PC-3 (cell line): ENCODE data around the gene APOL4. TPM values are rescaled to one million over a fixed set of nuclear protein-coding genes. Genes with fewer than 3 reads are reported as not detected.
"Not testable (repeated sequence)": the region's sequence is repeated elsewhere in the genome, so short reads cannot be mapped to it uniquely, and the experiment has no call there.

Source experiments
- ATAC-seq: fragments of 200-7000 bp; cut with Tn5 transposase; 2 replicates; pipeline ENCODE4 v1.9.1; 2020; ENCODE audit warnings: mild to moderate bottlenecking, moderate library complexity
- BruUV-seq: library from RNA; stranded (reverse); fragments of 400-500 nt; replicated peaks from 2 replicates; lab custom pipeline; 2021; lab: Mats Ljungman, UMichigan
- CTCF ChIA-PET: fragments of 300-600 bp; sonication (Branson Sonifier 250); formaldehyde crosslinking; loops from one replicate; lab custom pipeline; 2022; ENCODE audit warnings: antibody characterized with exemption; lab: Charles Lee
- POLR2A ChIA-PET: fragments of 300-600 bp; sonication (Branson Sonifier 250); formaldehyde crosslinking; loops from one replicate; lab custom pipeline; 2022; ENCODE audit warnings: antibody characterized with exemption; ENCODE audit not compliant: unreplicated experiment; lab: Charles Lee
- DNase-seq: peaks from one replicate; pipeline ENCODE4 v3.0.0-alpha.2; 2015
- H2AFZ ChIP-seq: fragments of 300-600 bp; sonication (generic); 2 replicates; pipeline ENCODE4 v1.6.0; 2016; ENCODE audit warnings: antibody characterized with exemption, low read length
- H3F3A ChIP-seq: fragments of 300-600 bp; sonication (generic); one replicate; pipeline ENCODE4 v1.6.0; 2017; ENCODE audit warnings: antibody characterized with exemption, low read length, control low read depth, mild to moderate bottlenecking; ENCODE audit not compliant: unreplicated experiment
- H3K27ac ChIP-seq: fragments of 300-600 bp; sonication (generic); 2 replicates; pipeline ENCODE4 v1.5.1; 2016; ENCODE audit warnings: mild to moderate bottlenecking, low read length
- H3K27me3 ChIP-seq: fragments of 300-600 bp; sonication (generic); 2 replicates; pipeline ENCODE4 v1.6.1; 2016; ENCODE audit warnings: low read length, mixed read lengths
- H3K36me3 ChIP-seq: fragments of 300-600 bp; sonication (generic); 2 replicates; pipeline ENCODE4 v1.6.1; 2016; ENCODE audit warnings: low read depth, mixed run types, low read length, mixed read lengths
- H3K4me1 ChIP-seq: fragments of 300-600 bp; sonication (generic); 2 replicates; pipeline ENCODE4 v1.5.1; 2016; ENCODE audit warnings: low read length; ENCODE audit not compliant: insufficient read depth
- H3K4me2 ChIP-seq: fragments of 300-600 bp; sonication (generic); 2 replicates; pipeline ENCODE4 v1.6.0; 2016; ENCODE audit warnings: low read length
- H3K4me3 ChIP-seq: fragments of 300-600 bp; sonication (generic); 2 replicates; pipeline ENCODE4 v1.5.1; 2016; ENCODE audit warnings: mild to moderate bottlenecking, low read length, mixed read lengths
- H3K79me2 ChIP-seq: fragments of 300-600 bp; sonication (generic); 2 replicates; pipeline ENCODE4 v1.6.1; 2017; ENCODE audit warnings: low read length, mixed read lengths
- H3K9ac ChIP-seq: fragments of 300-600 bp; sonication (generic); 2 replicates; pipeline ENCODE4 v1.6.0; 2016; ENCODE audit warnings: mild to moderate bottlenecking, low read length
- H3K9me2 ChIP-seq: fragments of 300-600 bp; sonication (generic); replicated peaks from 2 replicates; pipeline ENCODE4 v1.6.1; 2016; ENCODE audit warnings: mixed run types, low read length, mixed read lengths
- H3K9me3 ChIP-seq: fragments of 300-600 bp; sonication (generic); 2 replicates; pipeline ENCODE4 v1.6.1; 2016; ENCODE audit warnings: low read length, mixed read lengths
- H4K20me1 ChIP-seq: fragments of 300-600 bp; sonication (generic); 2 replicates; pipeline ENCODE4 v1.6.1; 2016; ENCODE audit warnings: low read length, mixed read lengths
- EZH2 ChIP-seq: fragments of 300-600 bp; sonication (generic); IDR thresholded peaks from one replicate; pipeline ENCODE4 v1.6.1; 2017; ENCODE audit warnings: antibody characterized with exemption, mild to moderate bottlenecking, low read length; ENCODE audit not compliant: unreplicated experiment
- EZH2phosphoT487 ChIP-seq: fragments of 300-600 bp; sonication (generic); IDR thresholded peaks from 2 replicates; pipeline ENCODE4 v1.6.1; 2018; ENCODE audit warnings: mild to moderate bottlenecking, antibody characterized with exemption, low read length, borderline replicate concordance
- intact Hi-C: fragments of 100-400 bp; cut with micrococcal nuclease; formaldehyde crosslinking; loops from 2 replicates; pipeline ENCODE4 v1.9.0; 2023
- total RNA-seq: library from RNA; depleted of rRNA; stranded (reverse); fragments of >200 nt; gene quantifications from 2 replicates; pipeline ENCODE4 v1.2.3, GENCODE V29; 2014
- TF ChIP-seq, protein P1 (sequence below): fragments of 300-600 bp; sonication (generic); conservative IDR thresholded peaks from 2 replicates; pipeline ENCODE4 v1.5.1; 2017; ENCODE audit warnings: antibody characterized with exemption, low read depth, mild to moderate bottlenecking, low read length

Gene APOL4
- total RNA-seq, 1 experiment from 2014 or later: 0.04 TPM

DNA sequence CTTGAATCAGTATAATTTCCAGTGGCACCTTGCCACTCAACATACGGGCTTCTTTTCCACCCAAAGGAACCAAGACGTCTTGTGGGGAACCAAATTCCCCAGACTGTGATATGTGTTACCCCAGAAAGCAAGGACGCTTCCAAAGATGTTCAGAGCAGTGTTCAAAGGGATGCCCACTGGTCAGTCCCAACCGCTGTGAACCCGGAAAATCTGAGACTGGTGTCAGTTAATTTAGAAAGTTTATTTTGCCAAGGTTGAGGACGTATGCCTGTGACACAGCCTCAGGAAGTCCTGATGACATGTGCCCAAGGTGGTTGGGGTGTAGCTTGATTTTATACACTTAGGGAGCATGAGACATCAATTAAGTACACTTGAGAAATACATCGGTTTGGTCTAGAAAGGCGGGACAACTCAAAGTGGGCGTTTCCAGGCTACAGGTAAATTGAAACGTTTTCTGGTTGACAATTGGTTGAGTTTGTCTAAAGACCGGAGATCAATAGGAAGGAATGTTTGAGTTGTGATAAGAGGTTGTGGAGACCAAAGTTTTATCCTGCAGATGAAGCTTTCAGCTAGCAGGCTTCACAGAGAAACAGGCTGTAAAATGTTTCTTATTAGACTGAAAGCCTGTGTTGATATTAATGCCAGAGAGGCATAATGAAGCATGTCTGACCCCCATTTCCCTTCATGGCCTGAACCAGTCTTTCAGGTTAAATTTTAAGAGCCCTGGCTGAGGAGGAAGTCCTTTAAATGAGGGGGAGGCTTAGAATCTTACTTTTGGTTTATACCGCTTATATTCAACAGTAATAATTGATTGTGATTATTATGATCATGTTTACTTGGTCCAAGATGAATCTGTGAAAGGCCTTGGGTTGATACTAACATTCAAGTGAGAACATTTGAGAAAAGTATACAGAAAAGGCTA lies 47.8 kb downstream of the APOL4 start:
- Histone ChIP-seq H4K20me1 (no peaks in the 10 kb centered on the region), H3K4me3 (no peak overlapping the region), H3K9me2 (no peaks in the 10 kb centered on the region), H3K9me3 (no peaks in the 10 kb centered on the region), H3F3A (no peaks in the 10 kb centered on the region), H3K27ac (no peak overlapping the region), H3K36me3 (no peaks in the 10 kb centered on the region), H3K4me2 (no peak overlapping the region), H3K9ac (no peak overlapping the region), H3K79me2 (no peaks in the 10 kb centered on the region), H2AFZ (no peak overlapping the region), H3K4me1 (peaks cover 12% of the 10 kb centered on the region), H3K27me3 (no peaks in the 10 kb centered on the region)
- TF ChIP-seq EZH2: no peak
- TF ChIP-seq EZH2phosphoT487: no peak
- TF ChIP-seq, protein P1, sequence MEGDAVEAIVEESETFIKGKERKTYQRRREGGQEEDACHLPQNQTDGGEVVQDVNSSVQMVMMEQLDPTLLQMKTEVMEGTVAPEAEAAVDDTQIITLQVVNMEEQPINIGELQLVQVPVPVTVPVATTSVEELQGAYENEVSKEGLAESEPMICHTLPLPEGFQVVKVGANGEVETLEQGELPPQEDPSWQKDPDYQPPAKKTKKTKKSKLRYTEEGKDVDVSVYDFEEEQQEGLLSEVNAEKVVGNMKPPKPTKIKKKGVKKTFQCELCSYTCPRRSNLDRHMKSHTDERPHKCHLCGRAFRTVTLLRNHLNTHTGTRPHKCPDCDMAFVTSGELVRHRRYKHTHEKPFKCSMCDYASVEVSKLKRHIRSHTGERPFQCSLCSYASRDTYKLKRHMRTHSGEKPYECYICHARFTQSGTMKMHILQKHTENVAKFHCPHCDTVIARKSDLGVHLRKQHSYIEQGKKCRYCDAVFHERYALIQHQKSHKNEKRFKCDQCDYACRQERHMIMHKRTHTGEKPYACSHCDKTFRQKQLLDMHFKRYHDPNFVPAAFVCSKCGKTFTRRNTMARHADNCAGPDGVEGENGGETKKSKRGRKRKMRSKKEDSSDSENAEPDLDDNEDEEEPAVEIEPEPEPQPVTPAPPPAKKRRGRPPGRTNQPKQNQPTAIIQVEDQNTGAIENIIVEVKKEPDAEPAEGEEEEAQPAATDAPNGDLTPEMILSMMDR: no peak
- no peak for ATAC-seq
- CTCF ChIA-PET: no interaction called here
- POLR2A ChIA-PET: no interaction called here
- no TSS peak for BruUV-seq
- intact Hi-C loops: loop anchor here (5.0 kb wide), 1 partner anchor 69 kb away; no protein-coding TSS in a partner anchor
- no peak for DNase-seq

DNA sequence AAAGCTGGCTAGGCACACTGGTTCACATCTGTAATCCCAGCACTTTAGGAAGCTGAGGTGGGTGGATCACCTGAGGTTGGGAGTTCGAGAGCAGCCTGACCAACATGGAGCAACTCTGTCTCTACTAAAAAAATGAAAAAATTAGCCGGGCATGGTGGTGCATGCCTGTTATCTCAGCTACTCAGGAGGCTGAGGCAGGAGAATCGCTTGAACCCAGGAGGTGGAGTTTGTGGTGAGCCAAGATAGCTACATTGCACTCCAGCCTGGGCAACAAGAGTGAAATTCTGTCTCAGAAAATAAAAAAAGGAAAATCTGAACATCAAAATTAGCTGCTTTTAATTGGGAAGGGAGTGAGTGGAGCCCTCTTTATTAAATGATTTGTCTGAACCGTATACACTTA lies 48.8 kb downstream of the APOL4 start:
- H3K27me3 ChIP-seq, H3K79me2 ChIP-seq, H3F3A ChIP-seq, H3K4me2 ChIP-seq, BruUV-seq, POLR2A ChIA-PET, H3K9ac ChIP-seq, H3K9me3 ChIP-seq, DNase-seq, H3K27ac ChIP-seq, H3K4me3 ChIP-seq, H3K36me3 ChIP-seq, ATAC-seq, CTCF ChIA-PET, H3K9me2 ChIP-seq, H2AFZ ChIP-seq, H4K20me1 ChIP-seq: not testable (repeated sequence)
- intact Hi-C loops: loop anchor here (5.0 kb wide), 1 partner anchor 69 kb away; no protein-coding TSS in a partner anchor
- peaks cover 12% of the 10 kb centered on the region for H3K4me1 ChIP-seq

DNA sequence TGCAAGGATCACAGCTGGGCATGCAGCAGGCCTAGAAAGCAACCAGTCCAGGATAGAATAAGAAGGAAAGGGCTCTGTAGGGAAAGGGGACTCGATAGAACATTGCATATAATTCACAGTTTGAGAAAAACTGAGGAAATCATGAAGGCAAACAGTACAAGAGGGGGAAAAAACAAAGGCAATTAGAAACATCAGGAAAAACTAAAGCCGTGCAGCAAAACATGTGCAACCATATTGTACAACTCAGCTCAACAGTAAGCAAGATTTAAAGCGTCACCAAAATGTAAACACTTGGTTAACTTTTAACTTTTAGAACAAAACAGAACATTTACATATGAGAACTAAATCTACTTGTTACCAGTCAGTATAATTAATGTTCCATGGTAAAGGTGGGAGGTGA lies 49.5 kb downstream of the APOL4 start:
- H3F3A ChIP-seq: no peaks in the 10 kb centered on the region
- no peak for ATAC-seq
- H3K4me3 ChIP-seq: no peak overlapping the region
- intact Hi-C loops: loop anchor here (5.0 kb wide), 1 partner anchor 70 kb away; no protein-coding TSS in a partner anchor
- ChIA-PET POLR2A (no interaction called here), CTCF (no interaction called here)
- no peak for DNase-seq
- no peaks in the 10 kb centered on the region for H3K79me2 ChIP-seq
- TF ChIP-seq, protein P1: no peak
- TF ChIP-seq EZH2phosphoT487 (no peak), EZH2 (no peak)
- H2AFZ ChIP-seq: no peak overlapping the region
- no peak overlapping the region for H3K27ac ChIP-seq
- no peaks in the 10 kb centered on the region for H3K27me3 ChIP-seq
- no TSS peak for BruUV-seq
- peaks cover 9% of the 10 kb centered on the region for H3K4me1 ChIP-seq
- H3K36me3 ChIP-seq: no peaks in the 10 kb centered on the region
- no peak overlapping the region for H3K4me2 ChIP-seq
- H3K9me2 ChIP-seq: no peaks in the 10 kb centered on the region
- H3K9me3 ChIP-seq: no peaks in the 10 kb centered on the region
- no peak overlapping the region for H3K9ac ChIP-seq
- H4K20me1 ChIP-seq: no peaks in the 10 kb centered on the region
